Hematopoietic multipotent progenitor cell treated with erythropoietin and hydrocortisone succinate and interleukin-3 and kit ligand, for 17 days (in vitro differentiated cells): Measurements from ENCODE around the gene NMRK1.

ENCODE experiments used
- DNase-seq: peaks from one replicate; pipeline ENCODE4 v3.0.0-alpha.2; 2015; ENCODE audit warnings: low spot score

The NMRK1 gene

DNA sequence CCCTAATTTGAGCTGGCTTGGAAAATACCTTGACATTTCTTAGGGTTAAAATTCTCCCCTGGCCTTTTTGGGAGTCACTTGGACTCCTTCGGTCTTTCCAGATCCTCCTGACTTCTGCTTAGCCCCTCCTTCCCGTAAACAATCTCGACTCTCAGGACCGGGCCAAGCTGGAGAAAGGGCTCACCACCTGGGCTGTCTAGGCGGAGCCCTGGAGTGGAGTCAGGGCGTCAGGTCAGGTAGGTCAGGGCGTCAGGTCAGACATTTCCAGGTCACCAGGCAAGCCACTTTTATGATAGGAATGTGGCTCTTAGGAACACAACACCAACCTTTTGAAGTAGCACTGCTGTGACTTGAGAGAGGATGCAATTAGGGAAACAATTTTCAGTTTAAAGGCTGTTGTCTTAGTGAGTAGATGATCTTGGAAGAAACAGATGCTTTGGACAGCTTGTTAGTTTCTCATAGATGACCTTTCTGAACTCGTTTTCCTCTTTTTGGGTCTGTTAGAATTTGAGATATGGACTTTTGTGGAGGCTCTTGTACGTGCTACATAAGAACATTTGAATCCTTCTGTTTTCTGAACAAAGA, 13.1 kb upstream of the NMRK1 start:
- no peak for DNase-seq

DNA sequence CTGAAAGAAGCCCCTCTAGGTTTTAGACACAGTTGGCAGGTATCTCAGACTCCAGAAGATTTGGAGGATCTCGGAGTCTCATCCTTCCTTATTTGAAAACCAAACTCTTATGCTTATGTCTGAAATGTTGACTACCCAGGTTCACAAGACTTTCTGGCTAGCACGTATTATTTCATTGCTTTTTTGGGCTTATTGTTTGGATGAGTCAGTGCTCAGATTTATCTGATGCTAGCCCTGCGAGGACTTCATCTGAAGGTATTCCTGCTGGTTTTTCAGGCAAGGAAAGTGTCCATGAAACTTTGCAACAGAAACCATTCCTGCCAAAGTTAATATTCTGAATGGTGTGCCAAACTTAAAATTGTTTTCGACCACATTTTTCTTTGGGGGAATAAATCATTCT, 8.8 kb upstream of the NMRK1 start:
- DNase-seq: no peak

DNA sequence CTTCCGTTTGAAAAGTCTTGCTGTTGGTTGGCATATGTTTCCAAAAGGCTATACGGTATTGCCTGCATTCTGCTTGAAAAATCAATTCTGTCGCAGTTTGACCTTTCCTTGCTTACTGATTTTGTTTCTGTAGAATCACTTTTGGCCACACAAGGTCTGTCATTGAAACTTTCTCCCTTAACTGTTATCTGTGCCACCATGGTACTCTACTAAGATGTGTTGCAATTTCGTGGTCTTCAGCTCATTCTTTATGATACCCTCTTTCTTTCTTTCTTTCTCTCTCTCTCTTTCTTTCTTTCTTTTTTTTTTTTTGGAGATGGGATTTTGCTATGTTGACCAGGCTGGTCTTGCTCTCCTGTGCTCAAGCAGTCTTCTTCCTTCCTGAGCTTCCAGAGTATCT, 4.8 kb upstream of the NMRK1 start:
- DNase-seq: no peak

DNA sequence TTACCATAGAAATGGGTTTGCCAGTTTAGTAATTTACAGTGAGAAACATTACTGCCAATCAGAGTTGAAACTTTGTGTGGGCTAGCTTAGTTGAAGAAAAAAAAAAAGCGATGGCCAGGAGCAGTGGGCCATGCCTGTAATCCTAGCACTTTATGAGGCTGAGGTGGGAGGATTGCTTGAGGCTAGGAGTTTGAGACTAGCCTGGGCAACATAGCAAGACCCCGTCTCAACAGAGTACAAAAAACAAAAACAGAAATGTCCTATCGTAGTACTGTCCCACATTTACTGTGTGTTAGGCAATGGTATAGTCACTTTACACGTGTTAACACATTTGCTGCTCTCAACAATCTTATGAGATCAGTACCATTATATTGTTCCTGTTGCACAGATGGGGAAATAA, 2.6 kb upstream of the NMRK1 start:
- DNase-seq: no peak

DNA sequence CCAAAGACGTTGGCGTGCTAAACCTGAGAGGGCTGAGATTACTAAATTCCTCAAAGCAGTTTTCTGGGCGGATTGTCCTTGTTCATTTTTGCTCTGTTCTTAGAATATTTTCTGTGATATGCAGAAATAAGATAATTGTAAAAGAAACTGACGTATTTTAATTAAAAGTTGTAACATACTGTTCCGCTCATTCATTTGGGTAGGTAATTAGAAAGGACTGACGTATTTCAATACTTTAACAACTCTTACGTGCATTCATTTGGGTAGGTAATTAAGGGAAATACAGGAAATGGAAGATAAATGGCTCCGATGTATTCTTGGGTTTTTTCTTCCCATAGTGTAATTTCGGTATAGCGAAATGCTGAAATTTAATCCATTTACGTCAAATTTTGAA, 1.4 kb upstream of the NMRK1 start:
- no peak for DNase-seq

DNA sequence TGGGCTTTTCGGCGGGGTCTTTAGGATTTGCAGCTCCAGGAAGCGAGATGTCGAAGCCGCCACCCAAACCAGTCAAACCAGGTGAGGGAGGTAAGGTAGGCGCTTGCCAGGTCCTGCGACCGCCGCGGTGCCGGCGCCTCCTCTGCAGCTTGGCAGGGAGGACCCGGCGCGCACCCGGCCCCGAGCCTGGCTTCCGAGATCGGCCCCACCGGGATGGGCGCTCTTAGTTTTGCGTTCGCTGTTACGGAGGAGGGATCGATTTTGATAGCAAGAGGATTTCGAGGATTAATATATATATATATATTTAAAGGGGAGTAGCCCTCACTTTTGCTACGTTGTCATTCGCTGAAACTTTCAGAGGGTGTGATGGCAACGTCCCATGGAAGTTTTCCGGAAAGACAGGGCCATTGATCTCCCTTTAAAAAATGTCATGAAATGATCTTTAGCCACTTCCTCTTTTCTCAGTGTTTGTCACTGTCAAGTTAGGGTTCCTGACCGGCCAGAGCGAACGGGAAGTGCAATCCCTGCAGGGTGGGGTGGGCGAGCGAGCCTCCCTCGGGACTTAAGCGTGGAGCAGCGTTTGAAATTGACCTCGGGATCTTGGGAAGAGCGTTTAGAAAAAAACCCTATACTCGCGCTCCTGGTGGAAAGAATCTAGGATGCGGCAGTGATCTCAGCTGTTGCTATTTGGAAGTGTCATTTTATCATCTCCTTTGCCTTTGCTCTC, 854 bp upstream of the NMRK1 start:
- DNase-seq: no peak

DNA sequence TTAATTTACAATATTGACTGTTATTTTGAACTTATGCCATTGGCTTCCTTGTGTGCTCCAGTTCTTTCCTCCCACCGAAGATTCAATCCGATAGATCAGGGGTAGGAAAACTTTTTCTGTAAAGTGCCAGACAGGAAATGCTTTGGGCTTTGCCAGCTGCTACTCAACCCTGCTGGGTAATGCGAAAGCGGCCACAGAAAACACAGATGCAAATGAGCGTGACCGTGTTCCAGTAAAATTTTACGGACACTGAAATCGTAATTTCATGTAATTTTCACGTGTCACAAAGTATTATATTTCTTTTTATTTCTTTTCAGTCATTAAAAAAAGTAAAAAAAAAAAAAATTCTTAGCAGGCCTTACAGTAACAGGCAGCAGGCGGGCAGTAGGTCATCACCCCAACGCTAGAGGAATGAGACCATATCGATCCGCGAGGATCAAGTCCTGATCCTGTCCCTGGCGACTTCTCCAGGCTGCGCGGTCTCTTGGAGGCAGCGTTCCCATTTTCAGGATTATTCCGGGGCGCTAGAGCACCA, 599 bp downstream of the NMRK1 start:
- peak; percentile 62 for DNase-seq

DNA sequence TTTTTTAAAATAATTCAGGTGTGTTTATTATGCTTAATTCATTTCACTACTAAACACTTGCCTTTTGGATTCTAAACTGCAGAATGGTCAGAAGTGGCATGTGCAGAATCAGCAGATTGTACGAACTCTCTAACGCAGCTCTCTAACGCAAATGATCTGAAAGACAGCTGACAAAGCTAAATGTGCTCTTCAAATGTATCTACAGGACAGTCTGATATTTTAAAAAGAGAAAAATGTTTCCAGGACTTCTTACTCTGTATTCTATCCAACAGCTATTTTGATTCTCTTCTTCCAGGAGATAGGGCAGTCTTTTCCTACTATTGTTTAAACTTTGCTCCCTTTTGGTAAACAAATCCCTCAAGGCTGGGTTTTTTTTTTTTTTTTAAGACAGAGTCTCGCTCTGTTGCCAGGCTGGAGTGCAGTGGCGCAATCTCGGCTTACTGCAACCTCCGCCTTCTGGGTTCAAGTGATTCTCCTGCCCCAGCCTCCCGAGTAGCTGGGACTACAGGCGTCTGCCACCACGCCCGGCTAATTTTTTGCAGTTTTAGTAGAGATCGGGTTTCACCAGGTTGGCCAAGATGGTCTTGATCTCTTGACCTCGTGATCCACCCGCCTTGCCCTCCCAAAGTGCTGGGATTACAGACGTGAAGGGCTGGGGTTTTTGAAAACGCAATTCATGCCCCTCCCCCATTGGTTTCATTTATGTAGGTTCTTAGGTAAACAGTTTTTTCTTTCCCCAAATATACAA, 1.2 kb downstream of the NMRK1 start:
- DNase-seq: peak; percentile 21

DNA sequence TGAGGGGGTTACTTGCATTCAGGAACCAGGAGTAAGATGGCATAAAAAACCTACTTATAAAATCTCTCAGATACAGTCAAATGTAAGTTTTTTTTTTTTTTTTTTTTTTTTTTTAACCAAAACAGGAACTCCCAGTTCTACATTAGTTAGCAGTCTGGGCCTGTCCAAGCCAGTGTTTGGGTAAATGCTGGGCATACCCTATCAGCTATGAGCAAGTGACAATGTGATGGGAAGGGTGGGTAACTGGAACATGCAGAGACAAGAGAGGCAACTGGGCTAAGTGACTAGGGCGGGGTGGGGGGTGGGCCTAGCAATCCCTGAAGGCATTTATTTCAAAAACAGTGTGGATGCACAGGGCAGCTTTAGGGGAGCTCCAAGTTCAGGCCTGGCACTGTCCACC, 2.3 kb downstream of the NMRK1 start:
- peak; percentile 12 for DNase-seq

DNA sequence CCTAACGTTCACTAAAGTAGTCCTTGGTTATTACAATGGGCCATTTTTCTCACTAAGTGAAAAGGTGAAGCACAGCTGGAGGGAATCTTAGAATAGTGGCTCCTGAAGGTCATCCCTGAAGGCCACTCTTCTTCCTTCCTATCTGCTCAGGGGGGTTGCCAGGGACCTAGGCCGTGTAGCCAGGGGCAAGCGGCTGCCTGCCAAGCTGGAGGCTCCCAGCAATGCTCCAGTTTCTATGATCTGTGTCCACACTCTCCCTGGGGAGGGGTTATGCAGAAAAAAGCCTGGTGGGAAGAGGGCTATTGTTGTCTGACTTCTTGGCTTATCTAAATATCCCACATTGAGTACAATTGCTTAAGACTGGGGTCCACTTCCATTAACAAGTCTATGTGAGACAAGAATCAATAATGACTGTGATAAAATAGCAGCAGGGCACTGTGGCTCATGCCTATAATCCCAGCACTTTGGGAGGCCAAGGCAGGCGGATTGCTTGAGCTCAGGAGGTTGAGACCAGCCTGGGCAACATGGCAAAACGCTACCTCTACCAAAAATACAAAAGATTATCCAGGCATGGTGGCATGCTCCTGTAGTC, 3.8 kb downstream of the NMRK1 start:
- DNase-seq: no peak

DNA sequence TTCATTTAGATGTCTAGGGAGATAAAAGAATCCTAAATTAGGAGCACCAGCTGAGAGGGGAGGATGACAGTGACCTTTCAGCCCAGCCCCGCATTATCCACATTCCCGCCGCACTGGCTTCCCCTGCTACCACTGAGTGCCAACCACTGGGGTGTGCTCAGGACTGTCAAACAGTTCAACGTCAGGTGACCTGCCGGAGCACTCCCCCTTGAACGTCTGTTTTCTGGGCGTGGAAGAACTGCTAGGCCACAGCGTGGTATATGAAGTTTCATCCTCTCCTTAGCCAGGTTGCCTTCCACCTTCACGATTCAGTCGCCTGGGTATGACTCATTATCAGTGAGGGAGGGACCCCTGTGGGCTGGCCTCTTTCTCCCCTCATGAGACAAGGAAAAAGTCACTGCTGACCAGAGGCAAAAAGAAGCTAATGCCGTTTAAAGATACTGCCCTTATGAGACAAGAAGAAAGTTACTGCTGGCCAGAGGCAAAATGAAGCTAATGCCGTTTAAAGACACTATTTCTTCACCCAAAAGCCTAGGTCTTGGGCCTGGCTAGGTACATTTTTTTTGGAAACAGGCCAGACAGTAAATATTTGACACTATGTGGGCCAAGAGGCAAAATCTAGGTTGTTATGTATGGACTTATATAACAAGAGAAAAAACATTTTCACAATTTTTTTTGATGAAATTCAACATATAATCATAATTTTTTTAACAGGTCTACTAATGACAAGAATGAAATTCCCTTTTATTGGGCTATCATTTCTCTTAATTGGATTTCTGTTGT, 4.6 kb downstream of the NMRK1 start:
- no peak for DNase-seq

DNA sequence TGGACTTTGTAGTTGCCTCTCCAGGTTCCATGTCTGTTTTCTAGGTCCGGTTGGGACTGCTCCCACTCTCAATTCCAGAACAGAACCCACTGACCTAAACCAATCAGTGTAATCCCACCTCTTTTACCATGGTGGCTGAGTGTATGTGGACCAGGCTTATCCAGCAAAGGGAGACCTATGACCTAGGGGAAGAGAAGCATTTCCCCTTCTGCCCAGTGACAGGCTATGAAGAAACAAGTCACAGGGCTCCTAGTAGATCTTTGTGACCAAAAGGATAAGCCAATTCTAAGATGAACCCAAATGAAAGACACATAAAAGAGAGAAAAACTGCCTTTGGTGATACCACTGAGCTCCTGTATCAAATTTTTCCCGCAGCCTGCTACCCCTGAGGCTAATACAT, 6.3 kb downstream of the NMRK1 start:
- no peak for DNase-seq

DNA sequence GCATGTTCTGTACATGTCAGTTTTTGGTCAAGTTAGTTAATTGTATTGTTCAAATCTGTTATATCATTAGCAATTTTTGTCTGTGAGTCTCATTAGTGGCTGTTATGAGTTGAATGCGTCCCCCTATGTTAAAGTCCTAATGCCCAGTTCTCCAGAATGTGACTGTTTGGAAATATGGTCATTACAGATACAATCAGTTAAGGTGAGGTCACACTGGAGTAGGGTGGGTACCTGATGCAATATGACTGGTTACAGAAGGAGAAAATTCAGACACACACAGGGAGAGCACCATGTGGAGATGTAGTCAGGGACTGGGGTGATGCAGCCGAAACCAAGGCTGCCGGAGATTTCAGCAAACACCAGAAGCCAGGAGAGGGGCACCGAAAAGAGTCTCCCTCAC, 15.1 kb downstream of the NMRK1 start:
- DNase-seq: no peak

DNA sequence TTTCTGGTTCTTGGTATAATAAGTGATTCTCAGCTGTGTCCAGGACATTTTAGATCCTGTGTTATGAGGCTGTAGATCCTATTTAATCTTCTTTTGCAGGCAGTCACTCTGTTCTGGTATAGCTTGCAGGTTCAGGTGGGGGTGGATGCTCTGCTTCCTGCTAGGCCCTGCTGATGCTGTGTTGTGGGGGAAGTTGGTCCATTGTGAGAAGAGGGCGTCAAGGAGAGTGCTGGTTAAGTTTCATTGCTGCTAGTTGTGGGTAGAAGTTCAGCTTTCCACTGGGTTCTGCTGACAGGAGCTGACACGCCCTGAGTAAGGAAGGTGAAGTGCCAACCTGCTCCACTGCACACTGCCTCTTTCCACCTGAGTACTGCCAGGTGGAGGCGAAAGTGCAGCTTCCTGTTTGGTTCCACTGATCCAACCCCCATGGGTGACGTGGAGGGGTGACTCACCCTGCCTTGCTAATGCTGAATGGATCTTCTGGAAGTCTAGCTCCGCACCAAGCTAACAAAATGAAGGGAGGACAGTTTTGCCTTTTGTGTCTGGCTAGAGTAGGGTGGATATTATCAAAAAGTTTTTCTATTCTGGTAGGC, 16.3 kb downstream of the NMRK1 start:
- no peak for DNase-seq

DNA sequence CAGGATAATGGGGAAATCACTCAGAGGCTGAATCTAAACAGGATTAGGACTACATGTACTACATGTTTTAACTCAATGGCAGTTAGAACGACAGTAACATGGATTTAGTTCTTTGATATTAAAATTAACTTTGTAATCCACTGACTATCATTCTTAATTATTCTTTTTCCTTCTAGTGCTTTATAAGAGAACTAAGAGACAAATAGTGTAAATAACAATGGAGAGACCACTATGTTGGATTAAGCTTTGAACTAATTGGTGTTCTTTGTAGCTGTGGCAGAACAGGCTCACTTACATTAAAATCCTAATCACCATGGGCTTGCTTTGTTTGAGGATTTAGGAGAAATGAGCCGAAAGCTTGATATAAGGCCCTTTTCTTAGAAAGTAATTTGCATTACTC, 18.8 kb downstream of the NMRK1 start:
- no peak for DNase-seq

DNA sequence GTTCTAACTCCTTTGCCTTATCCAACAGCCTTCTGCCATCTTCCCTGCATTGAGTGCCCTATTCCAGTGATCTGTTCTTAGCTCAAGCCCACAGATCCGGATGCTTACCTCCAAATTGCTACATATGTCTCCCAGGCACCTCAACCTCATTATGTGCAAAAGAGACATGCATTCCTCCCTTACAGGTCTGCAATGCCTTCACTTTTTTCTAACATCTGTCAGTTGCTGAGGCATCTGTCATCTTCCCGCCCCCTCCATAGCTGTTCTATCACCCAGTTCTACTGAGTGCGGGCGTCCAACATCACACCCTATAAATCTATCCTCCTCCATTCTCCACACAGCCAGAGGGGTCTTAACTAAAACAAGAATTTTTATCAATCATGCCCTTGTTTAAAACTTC, 20.1 kb downstream of the NMRK1 start:
- no peak for DNase-seq

DNA sequence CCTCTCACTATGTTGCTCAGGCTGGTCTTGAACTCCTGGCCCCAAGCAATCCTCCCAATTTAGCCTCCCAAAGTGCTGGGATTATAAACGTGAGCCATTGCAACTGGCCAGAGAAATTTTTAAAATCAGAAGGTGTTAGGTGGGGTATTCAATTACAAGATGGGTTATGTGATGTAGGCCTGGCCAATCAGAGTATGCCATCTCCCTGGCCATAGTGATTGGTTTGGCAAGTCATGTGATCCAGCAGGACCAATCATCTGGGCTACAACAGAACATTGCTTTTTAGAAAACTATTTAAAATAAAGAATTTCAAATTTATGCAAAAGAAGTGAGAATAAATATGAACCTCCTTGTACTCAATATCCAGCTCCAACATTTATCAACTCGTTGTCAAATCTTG, 22.4 kb downstream of the NMRK1 start:
- DNase-seq: no peak

DNA sequence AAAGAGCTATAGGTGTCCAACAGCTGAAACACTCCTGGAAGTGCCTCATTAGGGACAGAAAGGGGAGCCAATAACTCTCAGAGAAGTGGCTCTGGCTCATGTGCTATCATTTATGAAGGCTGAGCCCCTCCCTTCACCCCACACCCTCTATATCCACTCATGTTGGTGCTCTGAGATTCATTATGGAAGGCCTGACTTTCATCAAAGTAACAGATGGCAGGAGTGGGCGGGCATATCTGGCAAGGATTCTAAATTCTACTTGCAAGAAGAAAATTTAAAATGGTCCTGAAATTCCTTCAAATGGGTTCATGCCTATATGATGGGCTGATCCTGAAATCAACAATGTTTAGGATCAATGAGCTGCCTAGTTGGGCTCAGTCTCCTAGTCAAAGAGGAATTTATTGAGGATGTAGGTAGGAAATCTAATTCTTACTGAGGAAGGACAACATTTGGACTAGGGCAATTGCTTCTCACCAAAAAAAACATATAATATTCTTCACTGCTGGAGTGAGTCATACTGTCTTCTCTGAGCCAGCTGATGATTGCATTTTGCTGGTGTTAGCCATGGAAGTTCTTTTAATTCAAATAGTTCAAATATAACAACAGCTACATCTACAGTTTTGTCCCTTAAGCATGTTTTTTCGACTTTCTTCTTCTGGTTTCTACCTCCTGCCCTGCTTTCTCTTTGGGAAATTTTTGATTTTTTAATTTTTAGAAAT, 23.5 kb downstream of the NMRK1 start:
- no peak for DNase-seq

DNA sequence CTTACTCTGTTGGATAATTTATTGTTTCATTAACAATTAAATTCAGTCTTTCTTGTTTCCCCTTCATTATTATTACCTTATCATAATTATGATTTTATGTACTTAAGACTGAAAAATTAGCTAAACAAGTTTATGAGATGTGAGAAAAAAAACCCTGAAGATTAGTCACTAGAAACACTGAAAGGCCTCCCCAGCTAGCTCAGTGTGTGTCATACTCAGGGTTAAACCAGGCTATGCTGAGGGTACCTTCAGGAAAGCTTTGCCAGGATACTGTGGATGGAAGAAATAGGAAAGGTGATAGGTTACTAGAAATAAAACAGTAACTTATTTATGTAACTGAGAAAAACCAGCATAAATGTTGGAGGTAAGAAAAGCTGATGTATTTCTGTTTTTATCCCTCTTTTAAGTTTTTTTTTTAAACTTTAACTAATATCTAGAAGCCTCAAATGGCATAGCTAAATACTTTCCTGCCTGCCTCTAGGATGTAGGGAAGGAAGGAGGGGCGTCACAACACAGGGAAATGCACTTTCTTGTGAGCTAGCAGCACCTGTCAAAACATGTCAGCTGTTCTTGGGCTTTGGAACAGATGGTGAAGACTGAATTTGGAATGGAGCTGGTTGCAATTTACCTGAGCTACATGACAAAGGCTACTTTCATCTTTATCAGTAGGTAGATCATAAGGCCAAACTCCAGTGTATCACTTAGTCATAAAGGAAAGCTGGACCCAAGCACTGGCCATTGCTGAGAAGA, 24.2 kb downstream of the NMRK1 start:
- no peak for DNase-seq

DNA sequence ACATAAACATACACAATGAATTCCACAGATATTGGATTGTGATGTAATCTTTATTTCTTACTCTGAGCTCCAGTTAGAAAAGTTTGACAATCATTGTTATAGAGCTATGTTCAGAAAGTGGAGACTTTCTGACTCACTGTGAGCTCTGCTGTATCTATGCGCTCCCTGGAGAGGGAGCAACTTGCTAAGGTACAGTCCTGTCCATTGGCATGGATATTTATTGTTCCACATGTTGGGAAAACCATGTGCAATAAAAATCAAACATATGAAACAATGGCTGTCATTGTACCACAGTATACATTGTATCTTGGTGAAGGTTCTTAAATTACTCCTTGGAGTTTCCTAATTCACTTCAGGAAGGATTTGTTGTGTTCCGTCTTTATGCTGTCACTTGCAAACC, 26.8 kb downstream of the NMRK1 start:
- DNase-seq: no peak
